H1 (cell line): ENCODE measurements around the gene MC4R. TPM values are rescaled to one million over a fixed set of nuclear protein-coding genes. Genes with fewer than 3 reads are reported as not detected.

Source experiments
- CTCF ChIA-PET: fragments of 300-600 bp; sonication (Branson Sonifier 250); formaldehyde crosslinking; loops from one replicate; lab custom pipeline; 2021; ENCODE audit not compliant: partially characterized antibody; lab: Charles Lee
- POLR2A ChIA-PET: fragments of 300-600 bp; sonication (Branson Sonifier 250); formaldehyde crosslinking; loops from one replicate; lab custom pipeline; 2021; ENCODE audit warnings: inconsistent platforms; ENCODE audit not compliant: partially characterized antibody; lab: Charles Lee
- DNase-seq, 2 experiments: peaks; one replicate each; pipeline versions ENCODE4 v3.0.0 to v3.0.0-alpha.2; 2010 to 2022; ENCODE audit warnings: low spot score in 2 of 2, low read depth in 1 of 2, mixed read lengths in 1 of 2
- FAIRE-seq: peaks from 2 replicates; lab custom pipeline; 2011; peaks lifted over from hg19 to GRCh38; lab: Jason Lieb, UNC
- H2AFZ ChIP-seq: 2 replicates; pipeline ENCODE4 v1.8.1; 2012; ENCODE audit warnings: low read length, inconsistent platforms
- H2AK5ac ChIP-seq: 2 replicates; pipeline ENCODE4 v1.6.1; 2013; ENCODE audit warnings: low read depth, low read length
- H2BK120ac ChIP-seq: replicated peaks from 2 replicates; pipeline ENCODE3; 2013; ENCODE audit warnings: low read depth, low read length, inconsistent platforms
- H2BK12ac ChIP-seq: 2 replicates; pipeline ENCODE4 v1.6.1; 2013; ENCODE audit warnings: low read depth, low read length
- H2BK15ac ChIP-seq: 2 replicates; pipeline ENCODE4 v1.6.1; 2013; ENCODE audit warnings: low read length
- H2BK20ac ChIP-seq: 2 replicates; pipeline ENCODE4 v1.6.1; 2013; ENCODE audit warnings: low read length
- H2BK5ac ChIP-seq: 2 replicates; pipeline ENCODE4 v1.6.1; 2013; ENCODE audit warnings: low read depth, low read length
- H3K14ac ChIP-seq: 2 replicates; pipeline ENCODE4 v1.6.1; 2013; ENCODE audit warnings: inconsistent platforms; ENCODE audit not compliant: insufficient read length
- H3K18ac ChIP-seq: 2 replicates; pipeline ENCODE4 v1.6.1; 2013; ENCODE audit warnings: low read length; ENCODE audit errors: extremely low read depth
- H3K23ac ChIP-seq: 2 replicates; pipeline ENCODE4 v1.6.1; 2013; ENCODE audit warnings: inconsistent platforms; ENCODE audit not compliant: insufficient read length
- H3K23me2 ChIP-seq: 2 replicates; pipeline ENCODE4 v1.6.1; 2013; ENCODE audit warnings: low read depth, low read length
- H3K27ac ChIP-seq: 2 replicates; pipeline ENCODE4 v1.6.1; 2011; ENCODE audit warnings: low read depth, low read length, inconsistent platforms
- H3K27me3 ChIP-seq, 4 experiments: replicated peaks in 1 of 4; 1 replicate in 1 of 4; 2 replicates in 3 of 4; pipeline versions ENCODE4 v1.6.1 to v1.8.1; 2011 to 2013; ENCODE audit warnings: low read length in 3 of 4, mild to moderate bottlenecking in 3 of 4, inconsistent platforms in 2 of 4, mixed read lengths in 2 of 4, moderate library complexity in 1 of 4; ENCODE audit not compliant: control insufficient read depth in 3 of 4, insufficient read depth in 3 of 4; ENCODE audit errors: extremely low read depth in 1 of 4
- H3K36me3 ChIP-seq, 4 experiments: 2 replicates each; pipeline versions ENCODE4 v1.6.1 to v1.8.1; 2011 to 2013; ENCODE audit warnings: mild to moderate bottlenecking in 4 of 4, low read length in 3 of 4, moderate library complexity in 2 of 4, control low read depth in 1 of 4, inconsistent platforms in 1 of 4; ENCODE audit not compliant: insufficient read depth in 4 of 4, control insufficient read depth in 2 of 4
- H3K4ac ChIP-seq: replicated peaks from 2 replicates; pipeline ENCODE3; 2013; ENCODE audit warnings: low read length, low read depth, mixed read lengths, inconsistent platforms; ENCODE audit not compliant: insufficient read length
- H3K4me1 ChIP-seq, 4 experiments: replicated peaks in 1 of 4; 1 replicate in 1 of 4; 2 replicates in 3 of 4; pipeline versions ENCODE4 v1.6.1 to v1.8.1; 2011 to 2013; ENCODE audit warnings: low read length in 3 of 4, inconsistent platforms in 2 of 4, mixed read lengths in 1 of 4; ENCODE audit not compliant: insufficient read depth in 4 of 4, control insufficient read depth in 3 of 4
- H3K4me2 ChIP-seq, 2 experiments: 2 replicates each; pipeline versions ENCODE4 v1.6.1 to v1.8.1; 2011 to 2013; ENCODE audit warnings: low read depth in 2 of 2, low read length in 2 of 2, control low read depth in 1 of 2, inconsistent platforms in 1 of 2, mild to moderate bottlenecking in 1 of 2; ENCODE audit not compliant: insufficient read depth in 1 of 2
- H3K4me3 ChIP-seq, 4 experiments: fragments of 200-600, 300-600 bp in 1 of 4; sonication (generic), shearing (Covaris generic), sonication (Bioruptor Twin) in 1 of 4; 2 replicates each; pipeline versions ENCODE4 v1.5.1 to v1.8.1; 2011 to 2016; ENCODE audit warnings: low read length in 4 of 4, low read depth in 3 of 4, control low read depth in 2 of 4, inconsistent platforms in 2 of 4, mild to moderate bottlenecking in 2 of 4, mixed read lengths in 1 of 4, moderate library complexity in 1 of 4; ENCODE audit not compliant: insufficient read depth in 2 of 4; ENCODE audit errors: extremely low read depth in 1 of 4
- H3K56ac ChIP-seq: replicated peaks from 2 replicates; pipeline ENCODE3; 2013; ENCODE audit warnings: low read depth, mild to moderate bottlenecking, mixed read lengths, low read length, inconsistent platforms; ENCODE audit not compliant: insufficient read length
- H3K79me1 ChIP-seq: 2 replicates; pipeline ENCODE4 v1.6.1; 2013; ENCODE audit warnings: low read depth, low read length, control low read depth
- H3K79me2 ChIP-seq, 2 experiments: 2 replicates each; pipeline versions ENCODE4 v1.6.1 to v1.8.1; 2012 to 2013; ENCODE audit warnings: low read length in 2 of 2, mild to moderate bottlenecking in 2 of 2, inconsistent platforms in 1 of 2; ENCODE audit not compliant: insufficient read depth in 2 of 2, control insufficient read depth in 1 of 2
- H3K9ac ChIP-seq, 4 experiments: replicated peaks in 1 of 4; 1 replicate in 1 of 4; 2 replicates in 3 of 4; pipeline versions ENCODE4 v1.6.1 to v1.8.1; 2011 to 2013; ENCODE audit warnings: low read depth in 3 of 4, low read length in 3 of 4, control low read depth in 2 of 4, mild to moderate bottlenecking in 2 of 4, moderate library complexity in 2 of 4, inconsistent platforms in 1 of 4; ENCODE audit errors: extremely low read depth in 1 of 4
- H3K9me3 ChIP-seq, 2 experiments: 2 replicates each; pipeline versions ENCODE4 v1.6.1 to v1.8.1; 2012 to 2013; ENCODE audit warnings: mild to moderate bottlenecking in 2 of 2, moderate library complexity in 2 of 2, control low read depth in 1 of 2, inconsistent platforms in 1 of 2, low read depth in 1 of 2, low read length in 1 of 2, mixed read lengths in 1 of 2; ENCODE audit not compliant: insufficient read depth in 2 of 2
- H4K20me1 ChIP-seq, 2 experiments: replicated peaks in 1 of 2; 2 replicates each; pipeline versions ENCODE3 to v1.8.1; 2011 to 2013; ENCODE audit warnings: inconsistent platforms in 2 of 2, low read length in 2 of 2, mild to moderate bottlenecking in 1 of 2; ENCODE audit not compliant: insufficient read depth in 2 of 2, control insufficient read depth in 1 of 2
- H4K5ac ChIP-seq: 2 replicates; pipeline ENCODE4 v1.6.1; 2013; ENCODE audit warnings: low read length, low read depth, mixed read lengths, inconsistent platforms; ENCODE audit not compliant: insufficient read length
- H4K8ac ChIP-seq: 2 replicates; pipeline ENCODE4 v1.8.0; 2013; ENCODE audit warnings: mild to moderate bottlenecking, moderate library complexity, low read length, inconsistent platforms; ENCODE audit not compliant: insufficient read depth; ENCODE audit errors: extremely low read depth
- H4K91ac ChIP-seq: replicated peaks from 2 replicates; pipeline ENCODE3; 2013; ENCODE audit warnings: low read length, mixed read lengths, inconsistent platforms; ENCODE audit not compliant: insufficient read length
- ATF2 ChIP-seq: IDR thresholded peaks from 2 replicates; pipeline ENCODE4 v1.6.1; 2012; ENCODE audit warnings: low read length, inconsistent platforms
- BCL11A ChIP-seq, 2 experiments: IDR thresholded peaks; one replicate each; pipeline ENCODE4 v1.6.1; 2011; ENCODE audit warnings: low read depth in 2 of 2, low read length in 2 of 2, mild to moderate bottlenecking in 2 of 2
- CHD2 ChIP-seq: IDR thresholded peaks from 2 replicates; pipeline ENCODE4 v1.6.1; 2012; ENCODE audit warnings: low read length, improper control_type of control experiment
- CTBP2 ChIP-seq: IDR thresholded peaks from 2 replicates; pipeline ENCODE4 v1.7.0; 2011; ENCODE audit warnings: borderline replicate concordance, mild to moderate bottlenecking, moderate library complexity, mixed read lengths, low read length; ENCODE audit not compliant: insufficient read depth, insufficient read length
- EP300 ChIP-seq, 2 experiments: IDR thresholded peaks; 1 replicate in 1 of 2; 2 replicates in 1 of 2; pipeline ENCODE4 v1.6.1; 2011 to 2012; ENCODE audit warnings: low read depth in 2 of 2, low read length in 2 of 2, mild to moderate bottlenecking in 2 of 2, borderline replicate concordance in 1 of 2, inconsistent platforms in 1 of 2, moderate library complexity in 1 of 2
- JUND ChIP-seq: IDR thresholded peaks from 2 replicates; pipeline ENCODE4 v1.6.1; 2011; ENCODE audit warnings: mild to moderate bottlenecking, improper control_type of control experiment, low read length
- NRF1 ChIP-seq: IDR thresholded peaks from 2 replicates; pipeline ENCODE4 v1.6.1; 2011; ENCODE audit warnings: mild to moderate bottlenecking, low read depth, low read length, improper control_type of control experiment
- RBBP5 ChIP-seq: IDR thresholded peaks from 2 replicates; pipeline ENCODE4 v1.7.1; 2012; ENCODE audit warnings: low read depth, mild to moderate bottlenecking, inconsistent platforms, low read length, moderate library complexity, borderline replicate concordance
- RXRA ChIP-seq: IDR thresholded peaks from 2 replicates; pipeline ENCODE4 v1.6.1; 2011; ENCODE audit warnings: low read depth, mild to moderate bottlenecking, low read length, moderate library complexity; ENCODE audit not compliant: insufficient read depth
- SAP30 ChIP-seq: fragments of 300-600 bp; sonication (generic); IDR thresholded peaks from 2 replicates; pipeline ENCODE4 v1.7.1; 2012; ENCODE audit warnings: low read length, moderate library complexity, mild to moderate bottlenecking, inconsistent platforms; ENCODE audit not compliant: insufficient read depth, insufficient replicate concordance
- SIX5 ChIP-seq: IDR thresholded peaks from 2 replicates; pipeline ENCODE4 v1.6.1; 2011; ENCODE audit warnings: mild to moderate bottlenecking, low read depth, low read length
- SUZ12 ChIP-seq: fragments of 200-600 bp; sonication (generic); IDR thresholded peaks from 2 replicates; pipeline ENCODE4 v1.6.1; 2012; ENCODE audit warnings: mild to moderate bottlenecking, inconsistent platforms, low read length, moderate library complexity, mixed read lengths
- TCF12 ChIP-seq: IDR thresholded peaks from 2 replicates; pipeline ENCODE4 v1.6.1; 2011; ENCODE audit warnings: low read depth, mild to moderate bottlenecking, low read length
- WGBS, 2 experiments: shearing (Covaris generic) in 1 of 2; methylation state at CpG; one replicate each; pipeline versions ENCODE4 v1.1.6 to v1.1.7; 2013 to 2015; ENCODE audit warnings: low lambda C conversion rate in 2 of 2, mixed read lengths in 2 of 2, inconsistent platforms in 1 of 2, low coverage in 1 of 2, missing lambda C conversion rate in 1 of 2; ENCODE audit not compliant: insufficient replicate concordance in 2 of 2, insufficient coverage in 1 of 2, insufficient read length in 1 of 2; ENCODE audit errors: extremely low coverage in 1 of 2, missing lambda C conversion rate in 1 of 2; 5-methylcytosine and 5-hydroxymethylcytosine counted together
- polyA plus RNA-seq, 7 experiments: library from polyadenylated mRNA; depleted of rRNA in 3 of 7; stranded (reverse) in 5 of 7; unstranded in 2 of 7; fragments of >200 nt in 5 of 7; fragments of 200-250 nt in 2 of 7; gene quantifications; 1 replicate in 5 of 7; 2 replicates in 1 of 7; 4 replicates in 1 of 7; pipeline versions ENCODE4 v1.2.1 to v1.2.3, GENCODE V29; 2011 to 2013; ENCODE audit warnings: missing spikeins in 2 of 7, mixed read lengths in 2 of 7
- total RNA-seq: library from RNA; stranded (reverse); fragmentation: NEBNext Ultra II Directional; extraction: Animal tissue kit (Norgen Biotek cat#: 25700); gene quantifications from 2 replicates; pipeline ENCODE4 v1.2.1, GENCODE V29; 2021

The MC4R gene
- total and polyA plus RNA-seq, 2 of the 8 experiments (the other 6 are each of a cell fraction or from before 2014, with no cell fraction given), result 0.11 TPM; not detected in 1

DNA sequence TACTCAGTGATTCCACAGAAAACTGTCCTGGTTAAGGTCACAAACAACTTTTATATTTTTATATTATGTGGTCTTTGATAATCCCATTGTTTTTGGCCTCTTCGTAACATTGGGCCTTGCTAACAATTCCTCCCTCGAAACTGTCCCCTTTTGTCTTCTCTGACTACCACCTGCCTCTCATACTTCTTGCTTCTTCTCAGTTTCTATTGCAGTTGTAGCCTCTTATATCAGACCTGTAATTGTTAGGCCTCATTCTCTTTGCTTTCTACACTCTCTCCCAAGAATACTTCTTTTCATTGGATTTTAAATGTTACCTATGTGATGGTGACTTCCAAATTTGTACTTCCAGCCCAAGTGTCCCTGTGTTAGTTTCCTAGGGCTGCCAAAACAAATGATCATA is 44.7 kb downstream of the MC4R start:
- Histone ChIP-seq H3K4me2 (no peak overlapping the region), H3K18ac (no peak overlapping the region), H3K4ac (no peak overlapping the region), H2BK15ac (no peak overlapping the region), H2AFZ (peak overlapping the region; percentile 75; the same call in 1 of the 2 replicates), H2BK12ac (no peak overlapping the region), H3K4me1 (no peaks in the 10 kb centered on the region), H4K5ac (no peak overlapping the region), H2AK5ac (no peak overlapping the region), H3K14ac (no peak overlapping the region), H2BK120ac (no peak overlapping the region), H3K9me3 (peaks cover 6 to 9% of the 10 kb centered on the region in 2 experiments; a peak in 2 of 4 replicates), H4K20me1 (no peaks in the 10 kb centered on the region), H3K4me3 (no peak overlapping the region), H3K23ac (no peak overlapping the region), H3K36me3 (no peaks in the 10 kb centered on the region), H4K91ac (no peak overlapping the region), H3K23me2 (no peaks in the 10 kb centered on the region), H3K9ac (no peak overlapping the region), H2BK20ac (no peak overlapping the region), H4K8ac (no peak overlapping the region), H3K79me1 (no peaks in the 10 kb centered on the region), H3K79me2 (no peaks in the 10 kb centered on the region), H2BK5ac (no peak overlapping the region), H3K27ac (no peak overlapping the region), H3K27me3 (no peaks in the 10 kb centered on the region), H3K56ac (no peak overlapping the region)
- 77% methylated on average over 2 of the region's 2 CpGs; no CpG with 5 or more reads in 1 of the 2 experiments for WGBS, 2 experiments
- ChIA-PET POLR2A (no interaction called here), CTCF (no interaction called here)
- DNase-seq (no peak), FAIRE-seq (no peak)
- TF ChIP-seq BCL11A (IDR thresholded peaks at IDR 0.05; ENCODE audit: low read depth in 2 of 2, low read length in 2 of 2) (no peak), RBBP5 (no peak), JUND (no peak), CTBP2 (no peak), SAP30 (no peak), EP300 (IDR thresholded peaks at IDR 0.05; ENCODE audit: borderline replicate concordance in 1 of 2, low read depth in 2 of 2, low read length in 2 of 2) (no peak), ATF2 (no peak), TCF12 (no peak), CHD2 (no peak), NRF1 (no peak), SUZ12 (no peak), SIX5 (no peak), RXRA (no peak)
